ENCODE results near the gene SLC2A6.

DNA sequence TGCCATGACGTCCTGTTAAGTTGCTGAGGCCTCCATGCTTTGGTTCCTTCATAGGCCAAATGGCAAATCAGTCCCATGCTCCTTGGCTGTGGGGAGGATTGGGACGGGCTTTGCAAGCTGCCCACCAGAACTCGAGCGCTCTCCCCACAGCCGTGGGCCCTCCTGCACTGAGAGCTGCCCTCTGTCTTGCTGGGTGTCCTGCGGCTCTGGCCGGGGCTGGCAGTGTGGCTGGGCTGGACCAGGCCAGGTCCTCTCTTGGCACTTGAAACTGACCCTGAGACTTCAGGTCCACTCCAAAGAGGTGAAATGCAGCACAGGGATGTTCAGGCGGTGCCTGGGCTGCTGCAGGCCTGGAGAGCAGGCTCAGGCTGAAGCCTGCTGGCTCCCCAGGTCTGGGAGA, 38.8 kb upstream of the SLC2A6 start:
- TF ChIP-seq POLR2A (IDR thresholded peaks at IDR 0.05) (no peak), POLR2AphosphoS5 (IDR thresholded peaks at IDR 0.05) (no peak)
